ENCODE measurements around the gene MYO19.
"Not testable (repeated sequence)": the region's sequence is repeated elsewhere in the genome, so short reads cannot be mapped to it uniquely, and the experiment has no call there.

Gene MYO19

GRCh38 chr17:36533935-36534839 lies 481 bp downstream of the MYO19 start:
- DNase-seq (ENCODE audit: low spot score), result no peak

GRCh38 chr17:36532435-36532975 lies 2.2 kb downstream of the MYO19 start:
- no peak for DNase-seq (ENCODE audit: low spot score)

- no peak for DNase-seq (ENCODE audit: low spot score)
Measured at GRCh38 chr17:36529121-36529520, 5.5 kb downstream of the MYO19 start.

GRCh38 chr17:36527621-36528250 lies 6.9 kb downstream of the MYO19 start:
- no peak for DNase-seq (ENCODE audit: low spot score)

GRCh38 chr17:36525888-36526287 lies 8.8 kb downstream of the MYO19 start:
- no peak for DNase-seq (ENCODE audit: low spot score)

- no peak for DNase-seq (ENCODE audit: low spot score)
Measured at GRCh38 chr17:36525113-36525512, 9.6 kb downstream of the MYO19 start.

- DNase-seq (ENCODE audit: low spot score), result no peak
Measured at GRCh38 chr17:36524428-36524876, 10.2 kb downstream of the MYO19 start.

GRCh38 chr17:36523113-36523512 lies 11.6 kb downstream of the MYO19 start:
- DNase-seq (ENCODE audit: low spot score), result no peak

GRCh38 chr17:36515837-36516236 lies 18.8 kb downstream of the MYO19 start:
- DNase-seq (ENCODE audit: low spot score), result no peak

GRCh38 chr17:36514856-36515255 lies 19.8 kb downstream of the MYO19 start:
- DNase-seq (ENCODE audit: low spot score), result no peak

GRCh38 chr17:36512641-36513040 lies 22.0 kb downstream of the MYO19 start:
- DNase-seq (ENCODE audit: low spot score), result no peak

- DNase-seq (ENCODE audit: low spot score), result no peak
Measured at GRCh38 chr17:36511216-36511615, 23.5 kb downstream of the MYO19 start.

- DNase-seq (ENCODE audit: low spot score), result no peak
Measured at GRCh38 chr17:36510636-36511035, 24.0 kb downstream of the MYO19 start.

- no peak for DNase-seq (ENCODE audit: low spot score)
Measured at GRCh38 chr17:36509272-36509985, 25.2 kb downstream of the MYO19 start.

GRCh38 chr17:36508439-36508838 lies 26.2 kb downstream of the MYO19 start:
- not testable (repeated sequence) for DNase-seq (ENCODE audit: low spot score)

GRCh38 chr17:36507266-36507665 lies 27.4 kb downstream of the MYO19 start:
- no peak for DNase-seq (ENCODE audit: low spot score)

GRCh38 chr17:36506831-36507230 lies 27.8 kb downstream of the MYO19 start:
- no peak for DNase-seq (ENCODE audit: low spot score)

GRCh38 chr17:36506249-36506826 lies 28.3 kb downstream of the MYO19 start:
- no peak for DNase-seq (ENCODE audit: low spot score)

GRCh38 chr17:36505171-36505570 lies 29.5 kb downstream of the MYO19 start:
- no peak for DNase-seq (ENCODE audit: low spot score)

- DNase-seq (ENCODE audit: low spot score), result no peak
Measured at GRCh38 chr17:36504156-36504545, 30.5 kb downstream of the MYO19 start.

- DNase-seq (ENCODE audit: low spot score), result no peak
Measured at GRCh38 chr17:36503456-36504155, 31.1 kb downstream of the MYO19 start.

All from putamen (tissue), 1 donor.